GM21786 (cell line): ENCODE data around the gene UBE2D2.
A peak's percentile ranks its signal among the peaks of the same experiment; 100 is the strongest.
"Not testable (repeated sequence)": the region's sequence is repeated elsewhere in the genome, so short reads cannot be mapped to it uniquely, and the experiment has no call there.

Source experiments
- ATAC-seq: cut with Tn5 transposase; IDR thresholded peaks from one replicate; pipeline ENCODE4 v1.9.1; 2021; ENCODE audit not compliant: unreplicated experiment

UBE2D2 gene

DNA sequence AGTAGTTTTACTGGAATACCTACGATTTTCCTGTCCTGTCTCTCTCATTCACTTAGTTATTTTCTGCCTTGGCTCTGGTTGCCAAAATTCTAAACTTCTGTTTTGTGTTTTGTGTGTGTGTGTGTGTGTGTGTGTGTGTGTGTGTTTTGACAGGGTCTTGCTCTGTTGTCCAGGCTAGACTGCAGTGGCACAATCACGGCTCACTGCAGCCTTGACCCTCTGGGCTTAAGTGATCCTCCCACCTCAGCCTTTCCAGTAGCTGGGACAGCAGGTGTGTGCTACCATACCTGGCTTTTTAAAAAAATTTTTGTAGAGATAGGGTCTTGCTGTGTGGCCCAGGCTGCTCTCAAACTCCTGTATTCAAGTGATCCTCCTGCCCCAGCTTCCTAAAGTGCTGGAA is 17.2 kb downstream of the UBE2D2 start:
- no peak for ATAC-seq

DNA sequence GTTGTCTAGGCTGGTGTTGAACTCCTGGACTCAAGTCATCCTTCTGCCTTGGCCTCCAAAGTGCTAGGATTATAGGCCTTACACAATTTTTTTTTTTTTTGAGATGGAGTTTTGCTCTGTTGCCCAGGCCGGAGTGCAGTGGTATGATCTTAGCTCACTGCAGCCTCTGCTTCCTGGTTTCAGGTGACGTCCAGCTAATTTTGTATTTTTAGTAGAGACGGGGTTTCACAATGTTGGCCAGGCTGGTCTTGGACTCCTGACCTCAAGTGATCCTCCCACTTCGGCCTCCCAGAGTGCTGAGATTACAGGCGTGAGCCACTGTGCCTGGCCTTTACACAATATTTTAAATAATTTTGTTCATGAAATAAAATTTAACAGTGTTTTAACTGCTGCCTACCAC is 21.0 kb downstream of the UBE2D2 start:
- not testable (repeated sequence) for ATAC-seq

DNA sequence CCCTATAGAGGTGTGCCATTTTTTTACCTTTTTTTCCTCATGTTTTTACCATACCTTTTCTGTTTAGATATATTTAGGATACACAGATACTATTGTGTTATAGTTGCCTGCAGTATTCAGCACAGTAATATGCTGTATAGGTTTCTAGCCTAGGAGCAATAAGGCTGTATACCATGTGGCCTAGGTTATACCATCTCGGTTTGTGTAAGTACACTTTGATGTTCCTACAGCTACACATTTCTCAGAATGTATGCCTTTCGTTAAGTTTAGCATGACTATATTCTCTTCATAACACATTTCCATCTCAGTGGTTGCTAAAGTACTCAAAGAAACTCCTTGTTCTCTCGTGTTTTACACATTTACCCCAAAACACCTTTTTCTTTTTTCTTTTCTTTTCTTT is 23.0 kb downstream of the UBE2D2 start:
- no peak for ATAC-seq

- ATAC-seq: not testable (repeated sequence)
Measured at GRCh38 chr5:139588116-139588515, 27.0 kb downstream of the UBE2D2 start.

GRCh38 chr5:139588962-139589361 is 27.8 kb downstream of the UBE2D2 start:
- ATAC-seq: no peak

DNA sequence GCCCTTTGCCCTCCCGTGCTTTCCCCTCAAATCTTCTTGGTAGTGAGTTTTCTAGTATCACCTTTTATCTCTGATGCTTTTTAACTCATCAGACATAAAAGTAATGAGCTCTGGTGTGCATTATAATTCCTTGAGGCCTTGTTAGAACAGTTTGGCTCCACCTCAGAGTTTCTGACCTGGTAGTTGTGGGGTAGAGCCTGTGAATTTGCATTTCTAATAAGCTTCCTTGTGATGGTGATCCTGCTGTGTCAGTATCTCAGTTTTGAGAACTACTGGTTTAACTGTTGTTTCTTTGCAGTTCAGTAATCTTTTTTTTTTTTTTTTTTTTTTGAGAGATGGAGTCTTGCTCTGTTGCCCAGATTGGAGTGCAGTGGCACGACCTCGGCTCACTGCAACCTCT is 31.1 kb downstream of the UBE2D2 start:
- no peak for ATAC-seq

DNA sequence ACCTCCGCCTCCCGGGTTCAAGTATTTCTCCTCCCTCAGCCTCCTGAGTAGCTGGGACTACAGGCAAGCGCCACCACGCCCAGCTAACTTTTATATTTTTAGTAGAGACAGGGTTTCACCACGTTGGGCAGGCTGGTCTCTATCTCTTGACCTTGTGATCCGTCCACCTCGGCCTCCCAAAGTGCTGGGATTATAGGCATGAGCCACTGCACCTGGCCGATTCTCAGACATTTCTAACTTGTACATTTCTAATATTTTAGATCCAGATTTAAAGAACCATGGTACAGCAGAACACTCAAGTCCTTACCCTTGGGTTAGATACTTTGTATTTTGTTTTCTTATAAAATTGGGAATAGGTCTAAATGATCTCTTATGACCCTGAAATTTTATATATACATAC is 31.9 kb downstream of the UBE2D2 start:
- ATAC-seq: not testable (repeated sequence)

DNA sequence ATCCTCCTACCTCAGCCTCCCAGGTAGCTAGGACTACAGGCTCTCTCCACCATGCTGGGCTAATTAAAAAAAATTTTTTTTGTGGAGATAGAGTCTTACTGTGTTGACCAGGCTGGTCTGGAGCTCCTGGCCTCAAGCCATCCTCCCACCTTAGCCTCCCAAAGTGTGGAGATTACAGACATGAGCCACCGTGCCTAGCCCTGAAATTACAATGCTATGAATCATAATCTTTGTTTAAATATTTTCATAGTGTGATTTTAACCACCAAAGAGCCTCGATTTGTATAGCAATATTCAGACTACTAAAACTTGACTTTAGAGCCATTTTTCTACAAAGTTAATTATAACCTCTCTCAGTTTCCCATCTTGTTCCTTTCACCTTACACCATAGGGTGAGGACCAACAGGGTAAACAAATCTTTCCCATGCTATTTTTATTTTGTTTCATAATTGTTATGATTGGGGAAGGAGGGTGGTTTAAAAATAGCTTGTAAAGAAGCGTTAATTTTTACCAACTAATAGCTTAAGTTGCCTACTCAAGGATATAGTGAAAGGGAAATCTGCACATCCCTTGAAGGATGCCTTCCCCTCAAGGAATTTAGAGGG is 32.7 kb downstream of the UBE2D2 start:
- no peak for ATAC-seq

DNA sequence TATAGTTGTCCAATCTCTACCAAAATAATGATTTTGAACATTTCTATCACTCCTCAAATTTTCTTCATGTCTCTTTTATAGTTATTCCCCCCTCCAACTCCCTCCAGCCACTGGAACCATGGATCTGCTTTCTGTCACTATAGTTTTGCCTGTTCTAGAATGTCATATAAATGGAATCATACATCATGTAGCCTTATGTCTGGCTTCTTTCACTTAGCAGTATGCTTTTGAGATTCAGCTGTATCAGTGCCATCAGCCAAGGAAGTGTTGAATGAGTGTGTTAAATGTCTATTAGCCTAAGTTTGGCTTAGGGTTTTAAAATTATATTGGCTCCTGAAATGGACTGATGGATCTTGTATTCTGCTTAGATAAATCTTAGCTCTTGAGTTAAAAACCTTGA is 36.0 kb downstream of the UBE2D2 start:
- no peak for ATAC-seq

DNA sequence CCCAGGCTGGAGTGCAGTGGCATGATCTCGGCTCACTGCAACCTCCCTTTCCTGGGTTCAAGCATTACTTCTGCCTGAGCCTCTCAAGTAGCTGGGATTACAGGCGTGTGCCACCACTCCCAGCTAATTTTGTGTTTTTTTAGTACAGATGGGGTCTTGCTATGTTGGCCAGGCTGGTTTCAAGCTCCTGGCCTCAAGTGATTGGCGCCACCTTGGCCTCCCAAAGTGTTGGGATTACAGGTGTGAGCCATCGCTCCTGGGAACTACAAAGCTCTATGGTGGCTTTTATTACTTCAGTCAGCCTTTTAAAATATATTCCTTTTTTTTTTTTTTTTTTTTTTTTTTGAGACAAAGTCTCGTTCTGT is 37.4 kb downstream of the UBE2D2 start:
- ATAC-seq: not testable (repeated sequence)

- no peak for ATAC-seq
Measured at GRCh38 chr5:139600336-139600949, 39.3 kb downstream of the UBE2D2 start.

DNA sequence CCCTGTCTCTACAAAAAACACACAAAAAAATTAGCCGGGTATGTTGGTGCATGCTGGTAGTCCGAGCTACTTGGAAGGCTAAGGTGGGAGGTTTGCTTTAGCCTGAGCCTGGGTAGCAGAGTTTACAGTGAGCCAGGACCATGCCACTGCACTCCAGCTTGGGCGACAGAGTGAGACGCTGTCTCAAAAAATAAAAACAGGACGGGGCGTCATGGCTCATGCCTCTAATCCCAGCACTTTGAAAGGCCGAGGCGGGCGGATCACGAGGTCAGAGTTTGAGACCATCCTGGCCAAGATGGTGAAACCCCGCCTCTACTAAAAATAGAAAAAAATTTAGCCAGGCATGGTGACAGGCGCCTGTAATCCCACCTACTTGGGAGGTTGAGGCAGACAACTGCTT is 40.3 kb downstream of the UBE2D2 start:
- ATAC-seq: no peak

DNA sequence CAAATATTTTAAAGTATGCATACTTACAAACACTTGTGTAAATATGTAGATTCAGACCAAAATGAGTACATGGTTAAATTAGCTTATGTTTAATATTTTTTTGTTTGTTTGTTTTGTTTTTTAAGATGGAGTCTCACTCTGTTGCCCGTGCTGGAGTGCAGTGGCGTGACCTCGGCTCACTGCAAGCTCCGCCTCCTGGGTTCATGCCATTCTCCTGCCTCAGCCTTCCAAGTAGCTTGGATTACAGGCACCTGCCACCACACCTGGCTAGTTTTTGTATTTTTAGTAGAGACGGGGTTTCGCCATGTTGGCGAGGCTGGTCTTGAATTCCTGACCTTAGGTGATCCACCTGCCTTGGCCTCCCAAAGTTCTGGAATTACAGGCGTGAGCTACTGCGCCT is 40.8 kb downstream of the UBE2D2 start:
- ATAC-seq: not testable (repeated sequence)

GRCh38 chr5:139605887-139606286 is 44.7 kb downstream of the UBE2D2 start:
- peak; percentile 52 for ATAC-seq

DNA sequence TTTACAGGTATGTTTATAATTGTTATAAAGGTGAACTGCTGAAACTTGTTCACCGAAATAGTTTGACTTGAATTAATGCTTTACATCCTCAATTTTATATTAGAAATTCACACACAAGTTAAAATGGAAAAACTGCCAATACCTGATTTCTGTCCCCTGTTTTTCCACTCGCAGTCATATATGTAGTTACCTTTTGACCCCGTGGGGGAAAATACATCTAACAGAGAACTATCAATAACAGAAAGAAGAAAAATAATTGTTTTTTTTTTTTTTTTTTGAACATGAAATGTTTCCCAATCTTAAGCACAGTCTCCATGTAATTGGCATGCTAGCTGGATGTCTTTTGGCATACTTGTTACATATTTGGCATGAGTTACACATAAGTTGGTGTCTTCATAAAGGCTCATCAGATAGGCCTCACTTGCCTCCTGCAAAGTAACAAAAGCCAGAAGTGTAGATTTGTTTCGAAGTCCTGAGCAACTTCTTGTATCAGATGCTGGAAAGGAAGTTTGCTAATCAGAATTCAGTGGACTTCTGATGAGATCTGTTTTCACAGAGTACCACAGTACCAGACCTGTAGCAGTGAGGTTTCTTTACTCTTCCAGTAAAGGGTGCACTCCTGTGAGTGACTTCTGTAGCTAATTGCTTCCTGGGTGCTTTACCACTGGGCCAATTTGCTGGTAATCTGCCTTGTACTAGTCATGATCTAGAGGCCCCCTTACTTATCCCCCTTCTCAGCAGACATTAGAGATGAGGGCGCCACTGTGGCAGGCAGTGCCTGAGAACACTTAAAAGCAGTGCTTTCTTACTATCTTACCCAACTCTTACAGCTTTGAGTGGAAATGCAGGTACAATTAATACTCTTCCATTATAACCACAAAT is 50.8 kb downstream of the UBE2D2 start:
- ATAC-seq: no peak

DNA sequence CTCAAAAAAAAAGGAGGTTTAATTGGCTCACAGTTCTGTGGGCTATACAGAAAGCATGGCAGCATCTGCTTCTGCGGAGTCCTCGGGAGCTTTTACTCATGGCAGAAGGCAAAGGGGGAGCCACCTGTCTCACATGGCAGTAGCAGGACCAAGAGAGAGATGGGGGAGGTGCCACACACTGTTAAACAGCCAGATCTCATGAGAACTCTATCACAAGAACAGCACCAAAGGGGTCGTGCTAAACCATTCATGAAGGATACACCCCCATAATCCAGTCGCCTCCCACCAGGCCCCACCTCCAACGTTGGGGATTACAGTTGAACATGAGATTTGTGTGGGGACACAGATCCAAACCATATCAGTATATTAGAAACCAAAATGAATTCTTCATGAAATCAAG is 58.7 kb downstream of the UBE2D2 start:
- no peak for ATAC-seq

DNA sequence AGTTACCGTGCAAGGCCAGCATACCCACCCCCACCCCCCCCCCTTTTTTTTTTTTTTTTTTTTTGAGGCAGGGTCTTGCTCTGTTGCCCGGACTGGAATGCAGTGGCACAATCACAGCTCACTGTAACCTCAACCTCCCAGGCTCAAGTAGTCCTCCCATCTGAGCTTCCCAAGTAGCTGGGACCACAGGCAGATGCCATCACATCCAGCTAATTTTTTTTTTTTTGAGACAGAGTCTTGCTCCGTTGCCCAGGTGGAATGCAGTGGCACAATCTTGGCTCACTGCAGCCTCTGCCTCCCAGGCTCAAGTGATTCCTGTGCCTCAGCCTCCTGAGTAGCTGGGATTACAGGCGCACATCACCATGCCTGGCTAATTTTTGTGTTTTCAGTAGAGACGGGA is 64.3 kb downstream of the UBE2D2 start:
- ATAC-seq: not testable (repeated sequence)

GRCh38 chr5:139630855-139631254 is 69.7 kb downstream of the UBE2D2 start:
- ATAC-seq: no peak

GRCh38 chr5:139631520-139632165 is 70.5 kb downstream of the UBE2D2 start:
- ATAC-seq: no peak

GRCh38 chr5:139633295-139634027 is 72.3 kb downstream of the UBE2D2 start:
- ATAC-seq: no peak

DNA sequence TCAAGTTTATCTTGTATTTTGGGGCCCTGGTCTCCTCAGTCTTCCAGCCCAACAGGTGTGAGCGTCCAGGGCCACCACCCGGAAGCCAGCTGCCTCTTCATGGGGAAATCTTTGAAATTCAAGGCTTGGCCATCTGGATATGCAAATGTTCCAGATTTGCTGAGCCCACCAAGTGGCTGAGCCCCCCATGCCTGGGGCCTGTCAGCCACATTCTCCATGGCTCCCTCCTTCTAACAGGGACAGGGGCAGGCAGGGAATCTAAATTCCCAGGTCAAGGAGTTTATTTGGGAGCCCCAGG is 72.8 kb downstream of the UBE2D2 start:
- ATAC-seq: no peak
